Panc1 (cell line): Measurements from ENCODE around the gene CLIP3. TPM values are rescaled to one million over a fixed set of nuclear protein-coding genes. Genes with fewer than 3 reads are reported as not detected.

Experiments used
- ATAC-seq: fragments of 200-7000 bp; cut with Tn5 transposase; 2 replicates; pipeline ENCODE4 v1.9.1; 2020; ENCODE audit warnings: mild to moderate bottlenecking, moderate library complexity
- BruUV-seq: library from RNA; stranded (reverse); fragments of 400-500 nt; replicated peaks from 2 replicates; lab custom pipeline; 2021; lab: Mats Ljungman, UMichigan
- CTCF ChIA-PET: fragments of 300-600 bp; sonication (Branson Sonifier 250); formaldehyde crosslinking; loops from one replicate; lab custom pipeline; 2022; ENCODE audit warnings: antibody characterized with exemption; lab: Charles Lee
- POLR2A ChIA-PET: fragments of 300-600 bp; sonication (Branson Sonifier 250); formaldehyde crosslinking; loops from one replicate; lab custom pipeline; 2022; ENCODE audit warnings: antibody characterized with exemption; lab: Charles Lee
- DNase-seq: peaks from one replicate; pipeline ENCODE4 v3.0.0-alpha.2; 2010; ENCODE audit warnings: low read depth, low spot score
- H3K27ac ChIP-seq: 2 replicates; pipeline ENCODE4 v1.5.1; 2011; ENCODE audit warnings: mild to moderate bottlenecking, low read length, inconsistent platforms
- H3K27me3 ChIP-seq: fragments of 200-500 bp; sonication (Bioruptor generic); 2 replicates; pipeline ENCODE4 v1.6.0; 2014; ENCODE audit warnings: low read length, inconsistent platforms; ENCODE audit not compliant: control insufficient read depth, insufficient read depth
- H3K36me3 ChIP-seq: fragments of 200-500 bp; sonication (Bioruptor generic); 2 replicates; pipeline ENCODE4 v1.5.1; 2014; ENCODE audit warnings: inconsistent platforms, mild to moderate bottlenecking, low read length, moderate library complexity; ENCODE audit not compliant: control insufficient read depth, insufficient read depth
- H3K4me1 ChIP-seq: 2 replicates; pipeline ENCODE4 v1.5.1; 2011; ENCODE audit warnings: inconsistent platforms, mild to moderate bottlenecking, low read length, moderate library complexity; ENCODE audit not compliant: control insufficient read depth, insufficient read depth
- H3K4me3 ChIP-seq, 2 experiments: 2 replicates each; pipeline ENCODE4 v1.5.1; 2011 to 2012; ENCODE audit warnings: low read depth in 2 of 2, low read length in 2 of 2, mild to moderate bottlenecking in 2 of 2, inconsistent platforms in 1 of 2, moderate library complexity in 1 of 2
- H3K9me3 ChIP-seq: fragments of 200-500 bp; sonication (Bioruptor generic); 2 replicates; pipeline ENCODE4 v1.5.1; 2014; ENCODE audit warnings: low read depth, mild to moderate bottlenecking, inconsistent platforms, low read length, moderate library complexity; ENCODE audit not compliant: control insufficient read depth, insufficient read depth
- POLR2AphosphoS5 ChIP-seq: IDR thresholded peaks from 2 replicates; pipeline ENCODE4 v1.6.1; 2012; ENCODE audit warnings: mild to moderate bottlenecking, low read depth, low read length, moderate library complexity
- SIN3A ChIP-seq: IDR thresholded peaks from 2 replicates; pipeline ENCODE4 v1.6.1; 2012; ENCODE audit warnings: low read depth, mild to moderate bottlenecking, low read length, moderate library complexity, borderline replicate concordance; ENCODE audit not compliant: insufficient read depth
- TCF7L2 ChIP-seq: IDR thresholded peaks from 2 replicates; pipeline ENCODE4 v1.6.1; 2011; ENCODE audit warnings: mild to moderate bottlenecking, low read depth, low read length, inconsistent platforms
- in situ Hi-C: cut with HindIII; loops from 2 replicates; pipeline ENCODE4 v1.10.0; 2016; ENCODE audit warnings: low sequenced_read_pairs, low pct_unique_long_range_greater_than_20kb
- intact Hi-C: fragments of 100-400 bp; cut with micrococcal nuclease; formaldehyde crosslinking; loops from one replicate; pipeline ENCODE4 v1.10.0; 2022; ENCODE audit not compliant: unreplicated experiment
- total RNA-seq: library from RNA; stranded (reverse); gene quantifications from one replicate; pipeline ENCODE4 v1.2.1, GENCODE V29; 2021; ENCODE audit not compliant: unreplicated experiment
- TF ChIP-seq, protein P1 (sequence below): fragments of 450-650 bp; IDR thresholded peaks from 2 replicates; pipeline ENCODE4 v1.5.1; 2017; ENCODE audit warnings: mild to moderate bottlenecking
- TF ChIP-seq, protein P2 (sequence below), 2 experiments: IDR thresholded peaks; 2 replicates each; pipeline ENCODE4 v1.6.1; 2011 to 2012; ENCODE audit warnings: low read depth in 2 of 2, control low read depth in 1 of 2, low read length in 1 of 2, mild to moderate bottlenecking in 1 of 2, moderate library complexity in 1 of 2; ENCODE audit not compliant: insufficient read depth in 1 of 2

CLIP3 gene
- total RNA-seq, 1 experiment from 2014 or later: 4.7 TPM

DNA sequence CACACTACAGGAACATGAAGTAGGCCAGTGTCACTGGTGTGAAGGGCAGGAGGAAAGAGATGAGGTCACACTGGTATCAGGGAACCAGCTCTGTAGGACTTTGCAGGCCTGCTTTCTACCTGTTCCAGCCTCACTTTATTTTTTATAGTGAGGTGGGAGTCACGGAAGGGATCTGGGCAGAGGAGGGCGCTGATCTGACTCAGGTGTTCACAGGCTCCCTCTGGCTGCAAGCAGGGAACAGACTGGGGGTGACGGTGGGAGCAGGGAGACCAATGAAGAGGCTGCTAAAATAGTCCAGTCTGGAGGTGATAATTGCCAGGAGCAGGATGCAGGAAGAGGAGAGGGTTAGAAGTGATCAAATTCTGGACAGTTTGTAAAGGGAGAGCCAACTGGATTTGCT lies 18.6 kb upstream of the CLIP3 start:
- Histone ChIP-seq H3K4me3 (no peak overlapping the region), H3K27ac (no peak overlapping the region), H3K36me3 (no peaks in the 10 kb centered on the region), H3K4me1 (peaks cover under 1% of the 10 kb centered on the region), H3K27me3 (no peaks in the 10 kb centered on the region), H3K9me3 (no peaks in the 10 kb centered on the region)
- ATAC-seq (no peak), DNase-seq (no peak)
- BruUV-seq: no TSS peak
- TF ChIP-seq, protein P1, sequence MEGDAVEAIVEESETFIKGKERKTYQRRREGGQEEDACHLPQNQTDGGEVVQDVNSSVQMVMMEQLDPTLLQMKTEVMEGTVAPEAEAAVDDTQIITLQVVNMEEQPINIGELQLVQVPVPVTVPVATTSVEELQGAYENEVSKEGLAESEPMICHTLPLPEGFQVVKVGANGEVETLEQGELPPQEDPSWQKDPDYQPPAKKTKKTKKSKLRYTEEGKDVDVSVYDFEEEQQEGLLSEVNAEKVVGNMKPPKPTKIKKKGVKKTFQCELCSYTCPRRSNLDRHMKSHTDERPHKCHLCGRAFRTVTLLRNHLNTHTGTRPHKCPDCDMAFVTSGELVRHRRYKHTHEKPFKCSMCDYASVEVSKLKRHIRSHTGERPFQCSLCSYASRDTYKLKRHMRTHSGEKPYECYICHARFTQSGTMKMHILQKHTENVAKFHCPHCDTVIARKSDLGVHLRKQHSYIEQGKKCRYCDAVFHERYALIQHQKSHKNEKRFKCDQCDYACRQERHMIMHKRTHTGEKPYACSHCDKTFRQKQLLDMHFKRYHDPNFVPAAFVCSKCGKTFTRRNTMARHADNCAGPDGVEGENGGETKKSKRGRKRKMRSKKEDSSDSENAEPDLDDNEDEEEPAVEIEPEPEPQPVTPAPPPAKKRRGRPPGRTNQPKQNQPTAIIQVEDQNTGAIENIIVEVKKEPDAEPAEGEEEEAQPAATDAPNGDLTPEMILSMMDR: peak; percentile 78
- no peak for TF ChIP-seq TCF7L2
- intact Hi-C loops: no loop called here
- in situ Hi-C loops: no loop called here
- ChIA-PET POLR2A (no interaction called here), CTCF (no interaction called here)

DNA sequence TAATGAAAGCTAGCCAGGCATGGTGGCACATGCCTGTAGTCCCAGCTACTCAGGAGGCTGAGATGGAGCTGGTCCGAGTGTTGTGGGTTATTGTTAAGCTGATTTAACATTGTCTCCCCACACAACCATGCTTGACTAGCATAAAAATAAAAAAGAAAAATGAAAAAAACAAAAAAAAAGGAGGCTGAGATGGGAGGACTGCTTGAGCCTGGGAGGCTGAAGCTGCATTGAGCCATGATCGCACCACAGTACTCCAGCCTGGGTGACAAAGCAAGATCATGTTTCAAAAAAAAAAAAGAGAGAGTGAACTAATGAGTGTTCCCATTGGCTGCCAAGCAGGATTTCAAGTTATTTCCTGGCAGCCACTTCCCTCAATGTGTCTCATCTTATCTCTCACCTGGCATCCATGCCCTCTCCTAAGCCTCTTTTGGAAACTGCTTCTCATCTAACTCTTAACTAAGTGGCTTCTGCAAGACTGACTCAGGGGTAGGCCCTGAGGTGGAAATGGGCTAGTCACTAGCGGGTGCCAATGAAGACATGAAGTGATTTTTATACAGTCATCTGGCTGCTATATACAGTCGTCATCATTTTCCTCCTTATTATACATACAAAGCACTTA lies 16.5 kb upstream of the CLIP3 start:
- no peaks in the 10 kb centered on the region for H3K9me3 ChIP-seq
- no peaks in the 10 kb centered on the region for H3K36me3 ChIP-seq
- no peak overlapping the region for H3K4me3 ChIP-seq
- TF ChIP-seq SIN3A: no peak
- TF ChIP-seq, protein P2, sequence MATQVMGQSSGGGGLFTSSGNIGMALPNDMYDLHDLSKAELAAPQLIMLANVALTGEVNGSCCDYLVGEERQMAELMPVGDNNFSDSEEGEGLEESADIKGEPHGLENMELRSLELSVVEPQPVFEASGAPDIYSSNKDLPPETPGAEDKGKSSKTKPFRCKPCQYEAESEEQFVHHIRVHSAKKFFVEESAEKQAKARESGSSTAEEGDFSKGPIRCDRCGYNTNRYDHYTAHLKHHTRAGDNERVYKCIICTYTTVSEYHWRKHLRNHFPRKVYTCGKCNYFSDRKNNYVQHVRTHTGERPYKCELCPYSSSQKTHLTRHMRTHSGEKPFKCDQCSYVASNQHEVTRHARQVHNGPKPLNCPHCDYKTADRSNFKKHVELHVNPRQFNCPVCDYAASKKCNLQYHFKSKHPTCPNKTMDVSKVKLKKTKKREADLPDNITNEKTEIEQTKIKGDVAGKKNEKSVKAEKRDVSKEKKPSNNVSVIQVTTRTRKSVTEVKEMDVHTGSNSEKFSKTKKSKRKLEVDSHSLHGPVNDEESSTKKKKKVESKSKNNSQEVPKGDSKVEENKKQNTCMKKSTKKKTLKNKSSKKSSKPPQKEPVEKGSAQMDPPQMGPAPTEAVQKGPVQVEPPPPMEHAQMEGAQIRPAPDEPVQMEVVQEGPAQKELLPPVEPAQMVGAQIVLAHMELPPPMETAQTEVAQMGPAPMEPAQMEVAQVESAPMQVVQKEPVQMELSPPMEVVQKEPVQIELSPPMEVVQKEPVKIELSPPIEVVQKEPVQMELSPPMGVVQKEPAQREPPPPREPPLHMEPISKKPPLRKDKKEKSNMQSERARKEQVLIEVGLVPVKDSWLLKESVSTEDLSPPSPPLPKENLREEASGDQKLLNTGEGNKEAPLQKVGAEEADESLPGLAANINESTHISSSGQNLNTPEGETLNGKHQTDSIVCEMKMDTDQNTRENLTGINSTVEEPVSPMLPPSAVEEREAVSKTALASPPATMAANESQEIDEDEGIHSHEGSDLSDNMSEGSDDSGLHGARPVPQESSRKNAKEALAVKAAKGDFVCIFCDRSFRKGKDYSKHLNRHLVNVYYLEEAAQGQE (IDR thresholded peaks at IDR 0.05; ENCODE audit: insufficient read depth in 1 of 2, low read depth in 2 of 2, low read length in 1 of 2): no peak
- no peak for TF ChIP-seq TCF7L2
- TF ChIP-seq, protein P1: no peak
- no peak for TF ChIP-seq POLR2AphosphoS5
- ATAC-seq (no peak), DNase-seq (no peak)
- BruUV-seq: no TSS peak
- in situ Hi-C loops: no loop called here
- H3K27ac ChIP-seq: no peak overlapping the region
- POLR2A ChIA-PET: interaction anchor here (0.7 kb wide), 1 partner anchor 64 kb away, joined by 4 read pairs; no protein-coding TSS in a partner anchor
- intact Hi-C loops: no loop called here
- CTCF ChIA-PET: interaction anchor here (0.6 kb wide), 1 partner anchor 255 kb away, joined by 4 read pairs; no protein-coding TSS in a partner anchor
- H3K27me3 ChIP-seq: no peaks in the 10 kb centered on the region
- H3K4me1 ChIP-seq: no peaks in the 10 kb centered on the region
